Lower lobe of right lung (tissue), 2 donors: Measurements from ENCODE around the gene AGTR1. TPM values are rescaled to one million over a fixed set of nuclear protein-coding genes. Genes with fewer than 3 reads are reported as not detected.

Source experiments
- ATAC-seq, 2 donors: fragments of 200-7000 bp; cut with Tn5 transposase; one replicate each; pipeline ENCODE4 v1.9.1; 2020 to 2022; ENCODE audit warnings: mild to moderate bottlenecking in 2 of 2, moderate library complexity in 2 of 2
- DNase-seq: peaks from one replicate; pipeline ENCODE4 v3.0.0-alpha.2; 2020
- H3K27ac ChIP-seq: fragments of 200-600 bp; one replicate; pipeline ENCODE4 v1.8.0; 2022
- H3K27me3 ChIP-seq: fragments of 200-600 bp; one replicate; pipeline ENCODE4 v1.8.0; 2022; ENCODE audit warnings: low read depth
- H3K36me3 ChIP-seq: fragments of 200-600 bp; one replicate; pipeline ENCODE4 v1.8.0; 2022; ENCODE audit warnings: mild to moderate bottlenecking
- H3K4me1 ChIP-seq: fragments of 200-600 bp; one replicate; pipeline ENCODE4 v1.8.0; 2022
- H3K4me3 ChIP-seq: fragments of 200-600 bp; one replicate; pipeline ENCODE4 v1.8.0; 2022; ENCODE audit warnings: mild to moderate bottlenecking
- H3K9me3 ChIP-seq: fragments of 200-600 bp; one replicate; pipeline ENCODE4 v1.8.0; 2022
- intact Hi-C: fragments of 100-400 bp; cut with DNase I; formaldehyde crosslinking; loops from one replicate; pipeline ENCODE4 v1.11.0; 2022
- total RNA-seq: library from RNA; stranded (reverse); fragmentation: NEBNext Ultra II Directional; extraction: Animal tissue kit (Norgen Biotek cat#: 25700); gene quantifications from one replicate; pipeline ENCODE4 v1.2.1, GENCODE V29; 2021
- TF ChIP-seq, protein P1 (sequence below): fragments of 200-600 bp; IDR thresholded peaks from one replicate; pipeline ENCODE4 v1.8.0; 2022; ENCODE audit warnings: antibody characterized with exemption, mild to moderate bottlenecking
- donor health status: DM: no; HTN: yes; CAD: no; lungs with severe emphysema.

The AGTR1 gene
- total RNA-seq, 1 donor from 2014 or later: 10.8 TPM

DNA sequence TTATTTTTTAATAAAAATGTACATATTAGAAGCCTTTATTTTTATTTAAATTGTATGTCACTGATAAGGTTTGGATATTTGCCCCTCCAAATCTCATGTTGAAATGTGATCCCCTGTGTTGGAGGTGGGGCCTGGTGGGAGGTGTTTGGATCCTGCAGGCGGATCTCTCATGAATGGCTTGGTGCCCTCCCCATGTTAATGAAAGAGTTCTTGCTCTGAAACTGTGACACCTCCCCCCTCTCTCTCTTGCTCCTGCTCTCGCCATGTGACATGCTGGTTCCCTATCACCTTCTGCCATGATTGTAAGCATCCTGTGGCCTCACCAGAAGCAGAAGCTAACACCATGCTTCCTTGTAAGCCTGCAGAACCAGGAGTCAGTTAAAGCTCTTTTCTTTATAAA is 13.0 kb downstream of the AGTR1 start:
- ATAC-seq (no peak), DNase-seq (no peak)
- no peaks in the 10 kb centered on the region for H3K36me3 ChIP-seq
- H3K9me3 ChIP-seq: no peaks in the 10 kb centered on the region
- no peak overlapping the region for H3K27ac ChIP-seq
- H3K4me1 ChIP-seq: no peaks in the 10 kb centered on the region
- intact Hi-C loops: no loop called here
- TF ChIP-seq, protein P1, sequence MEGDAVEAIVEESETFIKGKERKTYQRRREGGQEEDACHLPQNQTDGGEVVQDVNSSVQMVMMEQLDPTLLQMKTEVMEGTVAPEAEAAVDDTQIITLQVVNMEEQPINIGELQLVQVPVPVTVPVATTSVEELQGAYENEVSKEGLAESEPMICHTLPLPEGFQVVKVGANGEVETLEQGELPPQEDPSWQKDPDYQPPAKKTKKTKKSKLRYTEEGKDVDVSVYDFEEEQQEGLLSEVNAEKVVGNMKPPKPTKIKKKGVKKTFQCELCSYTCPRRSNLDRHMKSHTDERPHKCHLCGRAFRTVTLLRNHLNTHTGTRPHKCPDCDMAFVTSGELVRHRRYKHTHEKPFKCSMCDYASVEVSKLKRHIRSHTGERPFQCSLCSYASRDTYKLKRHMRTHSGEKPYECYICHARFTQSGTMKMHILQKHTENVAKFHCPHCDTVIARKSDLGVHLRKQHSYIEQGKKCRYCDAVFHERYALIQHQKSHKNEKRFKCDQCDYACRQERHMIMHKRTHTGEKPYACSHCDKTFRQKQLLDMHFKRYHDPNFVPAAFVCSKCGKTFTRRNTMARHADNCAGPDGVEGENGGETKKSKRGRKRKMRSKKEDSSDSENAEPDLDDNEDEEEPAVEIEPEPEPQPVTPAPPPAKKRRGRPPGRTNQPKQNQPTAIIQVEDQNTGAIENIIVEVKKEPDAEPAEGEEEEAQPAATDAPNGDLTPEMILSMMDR: no peak
- H3K4me3 ChIP-seq: no peak overlapping the region
- no peaks in the 10 kb centered on the region for H3K27me3 ChIP-seq

DNA sequence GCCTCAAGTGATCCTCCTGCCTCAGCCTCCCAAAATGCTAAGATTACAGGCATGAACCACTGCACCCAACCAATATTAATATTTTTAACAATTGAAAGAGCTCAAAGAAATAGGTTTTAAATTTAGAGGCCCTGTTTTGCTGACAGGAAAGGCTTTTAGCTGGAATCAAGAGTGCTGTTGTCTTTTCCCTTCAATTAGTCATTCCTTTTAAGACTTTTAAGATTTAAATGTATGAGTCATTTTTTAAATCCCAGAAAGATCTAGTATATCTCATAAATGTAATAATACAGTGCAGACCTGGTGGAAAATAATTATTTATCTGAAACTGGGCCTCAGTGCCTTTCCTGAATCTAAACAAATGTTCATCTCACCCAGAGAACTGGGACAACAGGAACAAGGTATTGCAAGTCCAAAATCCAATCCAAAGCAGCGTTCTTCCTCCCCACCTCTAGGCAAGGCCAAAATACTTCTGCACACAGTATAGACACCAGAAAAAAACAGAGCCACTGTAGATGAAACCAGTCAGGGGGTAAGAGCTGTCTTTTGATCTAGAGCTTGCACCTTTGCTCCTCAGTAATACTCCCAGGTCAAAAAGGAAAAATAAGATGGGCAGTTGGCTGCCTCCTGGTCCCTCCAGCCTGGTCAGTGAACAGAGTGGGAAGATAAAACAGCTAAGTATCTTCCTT is 14.4 kb downstream of the AGTR1 start:
- ATAC-seq: no peak
- no peaks in the 10 kb centered on the region for H3K36me3 ChIP-seq
- intact Hi-C loops: no loop called here
- H3K27me3 ChIP-seq: no peaks in the 10 kb centered on the region
- TF ChIP-seq, protein P1: no peak
- no peaks in the 10 kb centered on the region for H3K4me1 ChIP-seq
- no peaks in the 10 kb centered on the region for H3K9me3 ChIP-seq
- no peak overlapping the region for H3K27ac ChIP-seq
- no peak for DNase-seq
- H3K4me3 ChIP-seq: no peak overlapping the region

- intact Hi-C loops: no loop called here
- Histone ChIP-seq H3K27ac (no peak overlapping the region), H3K4me3 (no peak overlapping the region), H3K9me3 (no peaks in the 10 kb centered on the region), H3K4me1 (no peaks in the 10 kb centered on the region), H3K27me3 (no peaks in the 10 kb centered on the region), H3K36me3 (no peaks in the 10 kb centered on the region)
- DNase-seq: no peak
- ATAC-seq: no peak
- TF ChIP-seq, protein P1: no peak
These were observed 16.8 kb downstream of the AGTR1 start for GRCh38 chr3:148714521-148714920.

DNA sequence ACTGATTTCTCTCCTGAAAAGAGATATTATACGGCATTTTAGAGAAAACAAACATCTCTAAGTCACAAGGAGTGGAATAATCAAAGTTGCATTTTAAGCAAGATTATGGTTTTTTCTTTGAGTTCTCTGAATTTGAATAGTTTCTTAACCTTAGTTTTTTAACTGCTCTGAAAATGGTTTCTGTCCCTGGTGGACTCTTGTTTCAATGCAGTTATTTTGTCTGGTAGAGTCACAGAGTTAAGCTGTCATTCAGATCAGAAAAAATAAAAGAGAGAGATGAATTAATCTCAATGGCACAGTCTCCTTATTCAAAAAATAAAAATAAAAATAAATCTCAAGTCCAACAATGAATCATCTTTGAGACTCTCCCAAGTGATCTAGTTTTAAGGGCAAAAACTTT is 19.0 kb downstream of the AGTR1 start:
- ATAC-seq (no peak), DNase-seq (no peak)
- Histone ChIP-seq H3K4me3 (no peak overlapping the region), H3K27me3 (no peaks in the 10 kb centered on the region), H3K27ac (no peak overlapping the region), H3K9me3 (no peaks in the 10 kb centered on the region), H3K4me1 (no peaks in the 10 kb centered on the region), H3K36me3 (no peaks in the 10 kb centered on the region)
- TF ChIP-seq, protein P1: no peak
- intact Hi-C loops: no loop called here

GRCh38 chr3:148717885-148718561 is 20.3 kb downstream of the AGTR1 start:
- no peak for DNase-seq
- no peaks in the 10 kb centered on the region for H3K9me3 ChIP-seq
- intact Hi-C loops: no loop called here
- no peak overlapping the region for H3K27ac ChIP-seq
- H3K36me3 ChIP-seq: no peaks in the 10 kb centered on the region
- H3K27me3 ChIP-seq: no peaks in the 10 kb centered on the region
- peak in 1 of 2 donors; percentile 53 for ATAC-seq
- no peaks in the 10 kb centered on the region for H3K4me1 ChIP-seq
- TF ChIP-seq, protein P1: no peak
- H3K4me3 ChIP-seq: no peak overlapping the region
